GM12878 (cell line): ENCODE data around the gene ALOX12. TPM values are rescaled to one million over a fixed set of nuclear protein-coding genes. Genes with fewer than 3 reads are reported as not detected.

Experiments
- ATAC-seq: fragments of 200-7000 bp; cut with Tn5 transposase; 3 replicates; pipeline ENCODE4 v1.9.1; 2020; ENCODE audit warnings: mild to moderate bottlenecking, moderate library complexity
- BruUV-seq: library from RNA; stranded (reverse); fragments of 400-500 nt; replicated peaks from 2 replicates; lab custom pipeline; 2021; lab: Mats Ljungman, UMichigan
- CTCF ChIA-PET: fragments of 300-600 bp; sonication (Branson Sonifier 250); formaldehyde crosslinking; extraction: SDS; loops from one replicate; lab custom pipeline; 2021; ENCODE audit warnings: inconsistent platforms; lab: Yijun Ruan, JAX
- POLR2A ChIA-PET: fragments of 350-600 bp; formaldehyde crosslinking; extraction: SDS; loops from one replicate; lab custom pipeline; 2021; ENCODE audit warnings: inconsistent platforms; lab: Charles Lee
- RAD21 ChIA-PET: fragments of 300-600 bp; sonication (Branson Sonifier 250); formaldehyde crosslinking; loops from one replicate; lab custom pipeline; 2023; ENCODE audit warnings: antibody characterized with exemption; ENCODE audit not compliant: unreplicated experiment; lab: Charles Lee
- SMC1A ChIA-PET: fragments of 300-600 bp; sonication (Branson Sonifier 250); formaldehyde crosslinking; loops from one replicate; lab custom pipeline; 2023; ENCODE audit not compliant: unreplicated experiment, uncharacterized antibody; lab: Charles Lee
- DNase-seq: peaks from one replicate; pipeline ENCODE4 v3.0.0-alpha.2; 2011; ENCODE audit warnings: low read depth, low spot score
- FAIRE-seq: peaks from 3 replicates; lab custom pipeline; 2011; peaks lifted over from hg19 to GRCh38; lab: Jason Lieb, UNC
- H2AFZ ChIP-seq: 2 replicates; pipeline ENCODE4 v1.6.0; 2011; ENCODE audit warnings: low read depth, low read length, control low read depth; ENCODE audit not compliant: control insufficient read depth
- H3K27ac ChIP-seq: 2 replicates; pipeline ENCODE4 v1.5.1; 2011; ENCODE audit warnings: control low read depth; ENCODE audit not compliant: control insufficient read depth, insufficient read depth
- H3K27me3 ChIP-seq, 2 experiments: replicated peaks in 1 of 2; 2 replicates each; pipeline versions ENCODE4 v1.6.0 to v1.6.1; 2011; ENCODE audit warnings: low read length in 1 of 2; ENCODE audit not compliant: control insufficient read depth in 2 of 2, insufficient read depth in 2 of 2
- H3K36me3 ChIP-seq, 2 experiments: 2 replicates each; pipeline ENCODE4 v1.5.1; 2011; ENCODE audit warnings: low read length in 1 of 2; ENCODE audit not compliant: control insufficient read depth in 2 of 2, insufficient read depth in 2 of 2
- H3K4me1 ChIP-seq: 2 replicates; pipeline ENCODE4 v1.6.1; 2011; ENCODE audit warnings: mild to moderate bottlenecking, low read length, moderate library complexity, mixed read lengths; ENCODE audit not compliant: control insufficient read depth, insufficient read depth
- H3K4me2 ChIP-seq: 2 replicates; pipeline ENCODE4 v1.6.0; 2011; ENCODE audit warnings: control low read depth; ENCODE audit not compliant: control insufficient read depth, insufficient read depth
- H3K4me3 ChIP-seq: fragments of 200-600 bp; sonication (generic); 2 replicates; pipeline ENCODE4 v1.5.1; 2016
- H3K79me2 ChIP-seq: 2 replicates; pipeline ENCODE4 v1.6.0; 2011; ENCODE audit warnings: low read length; ENCODE audit not compliant: control insufficient read depth, insufficient read depth
- H3K9ac ChIP-seq: 2 replicates; pipeline ENCODE4 v1.8.0; 2011; ENCODE audit warnings: low read length, control low read depth, mixed read lengths; ENCODE audit not compliant: control insufficient read depth, insufficient read depth
- H3K9me3 ChIP-seq: replicated peaks from 3 replicates; pipeline ENCODE4 v1.5.1; 2011; ENCODE audit warnings: mild to moderate bottlenecking, low read length; ENCODE audit not compliant: control insufficient read depth, insufficient read depth
- H4K20me1 ChIP-seq: 2 replicates; pipeline ENCODE4 v1.6.0; 2011; ENCODE audit not compliant: control insufficient read depth, insufficient read depth
- ATF2 ChIP-seq: IDR thresholded peaks from 2 replicates; pipeline ENCODE4 v1.6.1; 2012; ENCODE audit warnings: low read length, inconsistent platforms
- BMI1 ChIP-seq: fragments of 450-650 bp; IDR thresholded peaks from 2 replicates; pipeline ENCODE4 v1.6.1; 2016; ENCODE audit warnings: mild to moderate bottlenecking, moderate library complexity, borderline replicate concordance
- CHD1 ChIP-seq: IDR thresholded peaks from 2 replicates; pipeline ENCODE4 v1.6.1; 2012; ENCODE audit warnings: low read depth, low read length, improper control_type of control experiment
- E4F1 ChIP-seq: fragments of 450-650 bp; IDR thresholded peaks from 2 replicates; pipeline ENCODE4 v1.6.1; 2018; ENCODE audit warnings: borderline replicate concordance, mild to moderate bottlenecking; ENCODE audit not compliant: partially characterized antibody
- FOXM1 ChIP-seq: IDR thresholded peaks from 2 replicates; pipeline ENCODE4 v1.6.1; 2012; ENCODE audit warnings: low read depth, mild to moderate bottlenecking, inconsistent platforms, low read length, moderate library complexity
- POLR2A ChIP-seq: IDR thresholded peaks from 2 replicates; pipeline ENCODE4 v1.6.1; 2011; ENCODE audit warnings: low read depth, mild to moderate bottlenecking, low read length
- SKIL ChIP-seq: fragments of 450-650 bp; IDR thresholded peaks from 2 replicates; pipeline ENCODE4 v1.6.1; 2017; ENCODE audit warnings: mild to moderate bottlenecking, low read depth, inconsistent platforms; ENCODE audit not compliant: poor library complexity, severe bottlenecking
- SP1 ChIP-seq: IDR thresholded peaks from one replicate; pipeline ENCODE4 v1.6.1; 2011; ENCODE audit warnings: low read depth, low read length
- SRF ChIP-seq, 2 experiments: IDR thresholded peaks; 2 replicates each; pipeline ENCODE4 v1.6.1; 2011; ENCODE audit warnings: low read depth in 2 of 2, low read length in 2 of 2, mild to moderate bottlenecking in 1 of 2, moderate library complexity in 1 of 2
- ZNF687 ChIP-seq: fragments of 450-650 bp; IDR thresholded peaks from 2 replicates; pipeline ENCODE4 v1.6.1; 2017; ENCODE audit warnings: mild to moderate bottlenecking, moderate library complexity
- WGBS: methylation state at CpG from one replicate; pipeline ENCODE4 v1.1.6; 2016; ENCODE audit warnings: low lambda C conversion rate; ENCODE audit not compliant: insufficient replicate concordance, insufficient coverage; ENCODE audit errors: missing lambda C conversion rate; 5-methylcytosine and 5-hydroxymethylcytosine counted together
- in situ Hi-C: fragments of 300-500 bp; cut with MboI; formaldehyde crosslinking; loops from 9 replicates; pipeline ENCODE4 v1.14.3; 2018; ENCODE audit warnings: mixed read lengths
- intact Hi-C: fragments of 100-400 bp; cut with micrococcal nuclease; formaldehyde crosslinking; loops from one replicate; pipeline ENCODE4 v1.14.2; 2022; ENCODE audit not compliant: unreplicated experiment
- polyA plus RNA-seq, 11 experiments: library from polyadenylated mRNA; depleted of rRNA in 4 of 11; unstranded in 6 of 11; stranded (reverse) in 5 of 11; fragments of >200 nt; fragmentation: Nextera tagmentation in 4 of 11; fragmentation: Illumina TruSeq in 1 of 11; extraction: Ambion mirVana in 4 of 11; extraction: Trizol in 1 of 11; gene quantifications; 1 replicate in 1 of 11; 2 replicates in 10 of 11; pipeline versions ENCODE4 v1.2.1 to v1.2.3, GENCODE V29; 2011 to 2016; ENCODE audit warnings: inconsistent platforms in 2 of 11, missing spikeins in 2 of 11, low read depth in 1 of 11
- total RNA-seq, 4 experiments: library from RNA; depleted of rRNA in 3 of 4; stranded (reverse); fragments of >200 nt in 3 of 4; fragmentation: Illumina TruSeq in 1 of 4; extraction: Trizol in 1 of 4; gene quantifications; 2 replicates each; pipeline versions ENCODE4 v1.2.1 to v1.2.3, GENCODE V29; 2013 to 2021

Gene ALOX12
- total and polyA plus RNA-seq, 10 of the 15 experiments (the other 5 are each of a cell fraction or from before 2014, with no cell fraction given) = 0.23 to 0.82 (median 0.58) TPM; not detected in 6

- Histone ChIP-seq H4K20me1 (no peaks in the 10 kb centered on the region), H3K4me2 (peak overlapping the region; percentile 92), H3K4me3 (peak overlapping the region; percentile 100), H3K79me2 (peaks cover 66% of the 10 kb centered on the region), H3K27me3 (no peaks in the 10 kb centered on the region), H3K9ac (peak overlapping the region; percentile 96), H3K36me3 (peaks cover 0 to 4% of the 10 kb centered on the region in 2 experiments; a peak in 3 of 4 replicates), H3K4me1 (peaks cover 34% of the 10 kb centered on the region), H2AFZ (peak overlapping the region; percentile 5; the same call in 1 of the 2 replicates), H3K27ac (peak overlapping the region; percentile 100), H3K9me3 (no peaks in the 10 kb centered on the region)
- ATAC-seq = peak; percentile 89
- WGBS = 1% methylated on average over 53 of the region's 75 CpGs
- ChIA-PET RAD21 (interaction anchor here (1.0 to 2.4 kb wide), 4 partner anchors 9 to 24 kb away, joined by 4 to 8 read pairs (median 7); partner anchors contain the start of gene SLC16A13), CTCF (interaction anchor here (1.0 to 15.9 kb wide), 6 partner anchors 7 to 171 kb away, joined by 3 to 237 read pairs (median 5); partner anchors contain the start of genes RNASEK and SLC16A13), SMC1A (interaction anchor here (1.5 to 2.5 kb wide), 2 partner anchors 10 to 171 kb away, joined by 4 to 10 read pairs; no protein-coding TSS in a partner anchor), POLR2A (interaction anchor here (1.1 to 3.0 kb wide), 4 partner anchors 21 to 118 kb away, joined by 4 to 18 read pairs (median 6); partner anchors contain the start of genes SLC16A11 and SLC16A13)
- no TSS peak for BruUV-seq
- FAIRE-seq = peak; percentile 64
- peak; percentile 86 for DNase-seq
- intact Hi-C loops (loop anchor here (10.0 kb wide), 1 partner anchor 260 kb away; the partner anchor contains the start of gene XAF1), in situ Hi-C loops (loop anchor here (5.0 kb wide), 1 partner anchor 362 kb away; the partner anchor contains the start of genes C17orf100 and MED31)
- peak; percentile 78 for TF ChIP-seq ZNF687
- TF ChIP-seq FOXM1 = no peak; the same call in 1 of the 2 replicates
- peak; percentile 84 for TF ChIP-seq POLR2A
- TF ChIP-seq SKIL = peak; percentile 36
- 0 out of 2 replicates have a peak, but pooled peaks have one; percentile 46 for TF ChIP-seq CHD1
- TF ChIP-seq BMI1 = no peak
- TF ChIP-seq SP1 = no peak
- TF ChIP-seq ATF2 = peak; percentile 71; the same call in 1 of the 2 replicates
- TF ChIP-seq SRF (IDR thresholded peaks at IDR 0.05; ENCODE audit: low read depth in 2 of 2, low read length in 2 of 2) = 0 out of 4 replicates have a peak, but pooled peaks of 1 of the 2 experiments have one; percentile 21
- peak; percentile 25 for TF ChIP-seq E4F1
These were observed 18.6 kb downstream of the ALOX12 start for GRCh38 chr17:7014261-7014994.
